Measurements from ENCODE around the gene GBX1. TPM values are rescaled to one million over a fixed set of nuclear protein-coding genes. Genes with fewer than 3 reads are reported as not detected.

Gene GBX1
- total RNA-seq, result not detected

- H3K9me3 Mint-ChIP-seq, result no peaks in the 10 kb centered on the region
- POLR2A ChIA-PET, result no interaction called here
- H3K27ac Mint-ChIP-seq, result no peak within 1 kb of the TSS
- no peak for DNase-seq
- H3K4me3 Mint-ChIP-seq, result peak within 1 kb of the TSS; percentile 45
- peak; percentile 35 for ATAC-seq (ENCODE audit: low read depth)
- peaks cover 39% of the 10 kb centered on the region for H3K27me3 Mint-ChIP-seq
- H3K4me1 Mint-ChIP-seq, result peaks cover 7% of the 10 kb centered on the region
- peaks cover 2% of the 10 kb centered on the region for H3K36me3 Mint-ChIP-seq
Observed at GRCh38 chr7:151167197-151167961, at the start of gene GBX1. Gene GBX1, minus strand, starts transcription at chr7:151167694. Its CDS starts 146 bp downstream, at chr7:151167548.

DNA sequence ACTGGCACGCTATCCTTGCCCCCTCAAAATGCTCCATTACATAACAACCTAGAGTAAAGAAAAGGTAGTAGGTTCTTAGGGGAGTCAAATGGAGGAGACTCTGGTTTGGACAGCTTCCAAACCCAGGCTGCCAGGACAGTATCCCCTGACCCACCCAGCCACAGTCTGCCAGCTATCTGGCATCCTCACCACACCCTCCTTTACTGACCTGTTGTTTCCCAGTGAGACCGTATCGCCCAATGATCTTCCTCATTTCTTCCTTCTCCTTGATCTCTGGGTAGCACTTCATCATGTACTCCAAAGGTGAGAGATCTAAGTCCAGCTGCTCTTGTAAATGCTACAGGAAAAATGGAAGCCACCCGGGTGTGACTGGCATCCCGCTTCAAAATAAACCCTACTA is 47.9 kb upstream of the GBX1 start:
- Mint-ChIP-seq H3K4me3 (no peak overlapping the region), H3K36me3 (peaks cover 16% of the 10 kb centered on the region), H3K27ac (no peak overlapping the region), H3K27me3 (no peaks in the 10 kb centered on the region), H3K9me3 (no peaks in the 10 kb centered on the region), H3K4me1 (peaks cover 1% of the 10 kb centered on the region)
- ATAC-seq (ENCODE audit: low read depth) (no peak), DNase-seq (no peak)
- POLR2A ChIA-PET, result no interaction called here

- Mint-ChIP-seq H3K4me3 (no peak overlapping the region), H3K9me3 (no peaks in the 10 kb centered on the region), H3K36me3 (peaks cover 14% of the 10 kb centered on the region), H3K4me1 (peaks cover 1% of the 10 kb centered on the region), H3K27me3 (no peaks in the 10 kb centered on the region), H3K27ac (no peak overlapping the region)
- POLR2A ChIA-PET, result interaction anchor here (0.9 kb wide), 1 partner anchor 19 kb away, joined by 3 read pairs; the partner anchor contains the start of gene CHPF2
- DNase-seq (no peak), ATAC-seq (ENCODE audit: low read depth) (no peak)
Observed at GRCh38 chr7:151213826-151214225, 46.3 kb upstream of the GBX1 start.

DNA sequence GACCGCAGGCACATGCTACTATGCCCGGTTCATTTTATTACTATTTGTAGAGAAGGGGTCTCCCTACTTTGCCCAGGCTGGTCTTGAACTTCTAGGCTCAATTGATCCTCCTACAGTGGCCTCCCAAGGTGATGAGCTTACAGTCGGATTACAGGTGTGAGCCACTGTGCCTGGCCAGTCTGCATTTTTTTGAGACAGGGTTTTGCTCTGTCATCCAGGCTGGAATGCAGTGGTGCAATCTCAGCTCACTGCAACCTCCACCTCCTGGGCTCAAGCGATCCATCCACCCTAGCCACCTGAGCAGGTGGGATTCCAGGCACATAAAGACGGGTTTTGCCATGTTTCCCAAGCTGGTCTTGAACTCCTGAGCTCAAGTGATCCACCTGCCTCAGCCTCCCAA is 45.1 kb upstream of the GBX1 start:
- H3K9me3 Mint-ChIP-seq, result no peaks in the 10 kb centered on the region
- H3K4me1 Mint-ChIP-seq, result peaks cover 7% of the 10 kb centered on the region
- POLR2A ChIA-PET, result interaction anchor here (0.8 kb wide), 1 partner anchor 16 kb away, joined by 3 read pairs; no protein-coding TSS in a partner anchor
- H3K27ac Mint-ChIP-seq, result no peak overlapping the region
- no peaks in the 10 kb centered on the region for H3K27me3 Mint-ChIP-seq
- ATAC-seq (ENCODE audit: low read depth), result no peak
- H3K4me3 Mint-ChIP-seq, result no peak overlapping the region
- DNase-seq, result no peak
- H3K36me3 Mint-ChIP-seq, result peaks cover 13% of the 10 kb centered on the region

DNA sequence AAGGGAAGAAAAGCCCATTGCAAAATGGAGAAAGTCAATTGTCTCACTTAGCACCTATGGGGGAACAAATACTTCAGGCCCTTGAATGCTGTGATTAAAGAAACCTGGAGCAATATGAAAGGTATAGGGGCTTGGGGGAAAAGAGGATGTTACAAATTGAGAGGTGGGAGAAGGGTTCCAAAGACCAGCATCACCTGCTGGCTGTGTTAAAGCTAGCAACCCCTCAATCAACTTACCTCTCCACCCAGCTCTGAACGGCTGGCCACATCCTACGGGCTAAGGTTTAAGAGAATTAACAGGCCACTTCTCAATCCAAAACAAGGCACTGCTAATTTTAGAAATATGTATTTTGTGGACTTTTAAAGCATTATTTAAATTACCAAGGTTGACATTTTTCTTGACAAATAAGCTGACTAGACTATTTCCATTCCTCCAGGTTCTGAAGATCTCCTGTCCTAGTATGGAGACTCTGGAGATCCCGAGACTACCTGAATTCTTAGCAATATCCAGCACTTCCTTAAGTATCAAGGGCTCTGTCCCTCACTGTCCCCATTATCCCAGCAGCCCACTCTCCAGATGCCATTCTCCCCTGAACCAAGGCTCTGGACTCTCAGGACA is 43.8 kb upstream of the GBX1 start:
- DNase-seq (no peak), ATAC-seq (ENCODE audit: low read depth) (no peak)
- POLR2A ChIA-PET, result no interaction called here
- Mint-ChIP-seq H3K4me1 (peaks cover 19% of the 10 kb centered on the region), H3K27ac (peak overlapping the region; percentile 64), H3K9me3 (no peaks in the 10 kb centered on the region), H3K27me3 (peaks cover 2% of the 10 kb centered on the region), H3K36me3 (peaks cover 13% of the 10 kb centered on the region), H3K4me3 (no peak overlapping the region)

DNA sequence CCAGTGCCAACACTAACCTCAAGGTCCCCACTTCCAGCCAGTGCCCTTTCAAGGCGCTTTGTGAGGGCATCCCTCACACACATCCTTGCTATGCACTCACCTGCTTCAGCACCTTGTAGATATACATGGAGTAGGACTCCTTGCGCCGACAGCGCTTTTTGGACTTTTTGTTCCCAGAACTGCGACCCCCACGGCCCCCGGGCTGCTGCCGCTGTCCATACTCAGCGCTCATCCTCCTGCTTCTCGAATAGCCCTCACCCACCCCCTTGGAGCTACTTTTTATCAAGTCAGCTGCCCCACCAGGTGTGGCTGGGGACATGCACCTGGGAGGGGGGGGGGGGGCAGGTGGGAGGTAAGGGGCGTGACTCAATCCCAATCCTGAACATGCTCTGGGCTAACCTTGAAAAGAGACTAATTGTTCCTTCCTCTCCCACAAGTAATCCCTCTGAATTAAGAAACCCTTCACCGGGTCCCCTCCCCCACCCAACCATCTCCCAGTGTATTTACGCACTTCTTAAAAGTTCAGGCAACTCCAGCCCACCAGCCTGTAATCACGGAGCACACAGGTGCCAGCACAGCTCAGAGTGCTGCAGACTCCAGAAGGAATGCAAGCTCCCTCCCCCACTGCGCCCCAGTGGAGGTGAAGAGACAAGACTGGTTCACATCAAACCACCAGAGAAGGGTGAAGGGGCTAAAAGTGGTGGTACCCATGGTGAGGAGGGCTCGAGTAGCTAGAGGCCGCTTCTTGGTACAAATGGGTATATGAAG is 42.8 kb upstream of the GBX1 start, which contains the start of gene H2BK1:
TSS of gene H2BK1 (minus strand) at position 402 of the 768 bp plus-strand sequence. CDS start at position 232, 170 bp downstream.
- ATAC-seq (ENCODE audit: low read depth), result no peak
- Mint-ChIP-seq H3K4me3 (no peak within 1 kb of the TSS), H3K27me3 (peaks cover 10% of the 10 kb centered on the region), H3K9me3 (no peaks in the 10 kb centered on the region), H3K36me3 (peaks cover 13% of the 10 kb centered on the region), H3K4me1 (peaks cover 19% of the 10 kb centered on the region), H3K27ac (no peak within 1 kb of the TSS)
- DNase-seq, result no peak
- POLR2A ChIA-PET, result no interaction called here

- no peak overlapping the region for H3K4me3 Mint-ChIP-seq
- DNase-seq, result no peak
- H3K27ac Mint-ChIP-seq, result no peak overlapping the region
- POLR2A ChIA-PET, result interaction anchor here (0.9 to 1.1 kb wide), 2 partner anchors 17 to 24 kb away, joined by 3 to 4 read pairs; partner anchors contain the start of gene ABCF2
- peaks cover 11% of the 10 kb centered on the region for H3K27me3 Mint-ChIP-seq
- ATAC-seq (ENCODE audit: low read depth), result no peak
- peaks cover 19% of the 10 kb centered on the region for H3K4me1 Mint-ChIP-seq
- H3K9me3 Mint-ChIP-seq, result no peaks in the 10 kb centered on the region
- peaks cover 10% of the 10 kb centered on the region for H3K36me3 Mint-ChIP-seq
Observed at GRCh38 chr7:151209588-151209987, 42.1 kb upstream of the GBX1 start.

GRCh38 chr7:151208253-151208862 is 40.9 kb upstream of the GBX1 start:
- H3K27me3 Mint-ChIP-seq, result peaks cover 11% of the 10 kb centered on the region
- H3K27ac Mint-ChIP-seq, result peak overlapping the region; percentile 52
- ATAC-seq (ENCODE audit: low read depth) (no peak), DNase-seq (no peak)
- H3K4me3 Mint-ChIP-seq, result no peak overlapping the region
- H3K9me3 Mint-ChIP-seq, result no peaks in the 10 kb centered on the region
- H3K36me3 Mint-ChIP-seq, result peaks cover 7% of the 10 kb centered on the region
- H3K4me1 Mint-ChIP-seq, result peaks cover 19% of the 10 kb centered on the region
- POLR2A ChIA-PET, result interaction anchor here (0.9 to 1.6 kb wide), 3 partner anchors 19 to 25 kb away, joined by 3 to 5 read pairs (median 4); partner anchors contain the start of gene ABCF2

- no peaks in the 10 kb centered on the region for H3K9me3 Mint-ChIP-seq
- no peak for DNase-seq
- no peak overlapping the region for H3K27ac Mint-ChIP-seq
- H3K4me1 Mint-ChIP-seq, result peaks cover 19% of the 10 kb centered on the region
- POLR2A ChIA-PET, result interaction anchor here (1.6 to 1.8 kb wide), 3 partner anchors 19 to 36 kb away, joined by 5 to 10 read pairs (median 7); partner anchors contain the start of genes ABCF2 and CHPF2
- H3K4me3 Mint-ChIP-seq, result no peak overlapping the region
- peaks cover 11% of the 10 kb centered on the region for H3K27me3 Mint-ChIP-seq
- H3K36me3 Mint-ChIP-seq, result peaks cover 7% of the 10 kb centered on the region
- ATAC-seq (ENCODE audit: low read depth), result no peak
Observed at GRCh38 chr7:151207804-151208203, 40.3 kb upstream of the GBX1 start.

GRCh38 chr7:151207315-151207714 is 39.8 kb upstream of the GBX1 start:
- H3K9me3 Mint-ChIP-seq, result no peaks in the 10 kb centered on the region
- POLR2A ChIA-PET, result interaction anchor here (1.6 to 1.8 kb wide), 3 partner anchors 20 to 36 kb away, joined by 5 to 10 read pairs (median 7); partner anchors contain the start of genes ABCF2 and CHPF2
- H3K27ac Mint-ChIP-seq, result peak overlapping the region; percentile 59
- peaks cover 19% of the 10 kb centered on the region for H3K4me1 Mint-ChIP-seq
- ATAC-seq (ENCODE audit: low read depth) (peak; percentile 79), DNase-seq (no peak)
- H3K4me3 Mint-ChIP-seq, result peak overlapping the region; percentile 54
- H3K36me3 Mint-ChIP-seq, result peaks cover 7% of the 10 kb centered on the region
- H3K27me3 Mint-ChIP-seq, result peaks cover 11% of the 10 kb centered on the region

DNA sequence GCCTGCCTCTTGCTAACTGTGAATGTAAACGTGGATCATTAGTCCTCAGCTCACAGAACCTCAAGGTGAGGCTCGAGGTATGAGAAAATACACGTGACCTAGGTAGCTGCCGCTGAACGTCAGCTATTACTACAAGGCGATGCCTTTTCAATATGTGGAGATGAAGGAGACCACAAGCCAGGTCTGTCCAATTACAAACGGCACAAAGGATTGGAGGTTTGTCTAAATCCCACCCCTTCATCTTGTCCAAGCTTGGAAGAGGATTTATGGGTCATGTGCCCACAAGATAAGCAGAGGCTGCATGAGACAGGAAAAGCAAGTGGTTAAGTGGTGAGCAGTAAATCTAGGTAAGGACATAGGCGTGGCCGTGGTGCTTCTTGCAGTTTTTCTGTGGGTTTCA is 39.4 kb upstream of the GBX1 start:
- ATAC-seq (ENCODE audit: low read depth) (peak; percentile 71), DNase-seq (no peak)
- H3K27me3 Mint-ChIP-seq, result peaks cover 11% of the 10 kb centered on the region
- peaks cover 19% of the 10 kb centered on the region for H3K4me1 Mint-ChIP-seq
- H3K27ac Mint-ChIP-seq, result peak overlapping the region; percentile 59
- peak overlapping the region; percentile 54 for H3K4me3 Mint-ChIP-seq
- POLR2A ChIA-PET, result interaction anchor here (1.6 to 1.8 kb wide), 3 partner anchors 20 to 37 kb away, joined by 5 to 10 read pairs (median 7); partner anchors contain the start of genes ABCF2 and CHPF2
- peaks cover 6% of the 10 kb centered on the region for H3K36me3 Mint-ChIP-seq
- H3K9me3 Mint-ChIP-seq, result no peaks in the 10 kb centered on the region

GRCh38 chr7:151205730-151206129 is 38.2 kb upstream of the GBX1 start:
- DNase-seq (no peak), ATAC-seq (ENCODE audit: low read depth) (no peak)
- H3K4me3 Mint-ChIP-seq, result no peak overlapping the region
- peaks cover 11% of the 10 kb centered on the region for H3K27me3 Mint-ChIP-seq
- peaks cover 1% of the 10 kb centered on the region for H3K36me3 Mint-ChIP-seq
- no peak overlapping the region for H3K27ac Mint-ChIP-seq
- H3K9me3 Mint-ChIP-seq, result no peaks in the 10 kb centered on the region
- peaks cover 19% of the 10 kb centered on the region for H3K4me1 Mint-ChIP-seq
- POLR2A ChIA-PET, result no interaction called here
